NCI-H146 treated with DMSO at 0.1 percent for 48 hours (cell line): ENCODE data around the gene ATP5PB.

ENCODE experiments used
- DNase-seq: peaks from one replicate; lab custom pipeline; 2025; ENCODE audit not compliant: unreplicated experiment; lab: John Stamatoyannopoulos, UW

ATP5PB gene

GRCh38 chr1:111448918-111449702 lies at the start of gene ATP5PB, which contains the start of gene WDR77:
Gene ATP5PB (plus strand): TSS chr1:111449464. CDS start chr1:111449542, 78 bp downstream.
Gene WDR77 (minus strand): TSS chr1:111449256. CDS start chr1:111449169, 87 bp downstream.
- peak; percentile 98 for DNase-seq

- DNase-seq: peak; percentile 5
Measured at GRCh38 chr1:111399792-111400610, 49.3 kb upstream of the ATP5PB start.

GRCh38 chr1:111402083-111402482 lies 47.2 kb upstream of the ATP5PB start:
- DNase-seq: no peak

- DNase-seq: no peak
Measured at GRCh38 chr1:111404588-111404987, 44.7 kb upstream of the ATP5PB start.

GRCh38 chr1:111406321-111406768 lies 42.9 kb upstream of the ATP5PB start:
- peak; percentile 12 for DNase-seq

- no peak for DNase-seq
Measured at GRCh38 chr1:111407301-111407700, 42.0 kb upstream of the ATP5PB start.

- DNase-seq: no peak
Measured at GRCh38 chr1:111412839-111413238, 36.4 kb upstream of the ATP5PB start.

- DNase-seq: no peak
Measured at GRCh38 chr1:111414756-111415155, 34.5 kb upstream of the ATP5PB start.

- no peak for DNase-seq
Measured at GRCh38 chr1:111415461-111415860, 33.8 kb upstream of the ATP5PB start.

GRCh38 chr1:111417755-111418154 lies 31.5 kb upstream of the ATP5PB start:
- DNase-seq: no peak

GRCh38 chr1:111419037-111419436 lies 30.2 kb upstream of the ATP5PB start:
- DNase-seq: no peak

GRCh38 chr1:111420377-111420776 lies 28.9 kb upstream of the ATP5PB start:
- DNase-seq: no peak

- DNase-seq: peak; percentile 6
Measured at GRCh38 chr1:111422546-111423391, 26.5 kb upstream of the ATP5PB start.

- no peak for DNase-seq
Measured at GRCh38 chr1:111424281-111424680, 25.0 kb upstream of the ATP5PB start.

- DNase-seq: no peak
Measured at GRCh38 chr1:111436726-111437125, 12.5 kb upstream of the ATP5PB start.

- no peak for DNase-seq
Measured at GRCh38 chr1:111439461-111440351, 9.6 kb upstream of the ATP5PB start.

- no peak for DNase-seq
Measured at GRCh38 chr1:111441573-111442192, 7.6 kb upstream of the ATP5PB start.

- no peak for DNase-seq
Measured at GRCh38 chr1:111442457-111442856, 6.8 kb upstream of the ATP5PB start.

GRCh38 chr1:111444031-111444430 lies 5.2 kb upstream of the ATP5PB start:
- no peak for DNase-seq

GRCh38 chr1:111446546-111446945 lies 2.7 kb upstream of the ATP5PB start:
- DNase-seq: no peak
